MM.1S (cell line): ENCODE measurements around the gene PPIH.
"Not testable (repeated sequence)": the region's sequence is repeated elsewhere in the genome, so short reads cannot be mapped to it uniquely, and the experiment has no call there.

Experiments
- DNase-seq: peaks from one replicate; pipeline ENCODE4 v3.0.0-alpha.2; 2015
- H2AFZ ChIP-seq: fragments of 300-600 bp; sonication (generic); 2 replicates; pipeline ENCODE4 v1.6.0; 2016; ENCODE audit warnings: antibody characterized with exemption, low read length
- H3F3A ChIP-seq: fragments of 300-600 bp; sonication (generic); 2 replicates; pipeline ENCODE4 v1.6.1; 2016; ENCODE audit warnings: mild to moderate bottlenecking, antibody characterized with exemption, low read length, moderate library complexity, mixed read lengths; ENCODE audit not compliant: insufficient read depth
- H3K27ac ChIP-seq: fragments of 300-600 bp; sonication (generic); 2 replicates; pipeline ENCODE4 v1.5.1; 2016; ENCODE audit warnings: mild to moderate bottlenecking, low read length
- H3K27me3 ChIP-seq: fragments of 300-600 bp; sonication (generic); replicated peaks from 2 replicates; pipeline ENCODE4 v1.6.0; 2016; ENCODE audit warnings: low read length; ENCODE audit not compliant: insufficient read depth
- H3K36me3 ChIP-seq: fragments of 300-600 bp; sonication (generic); replicated peaks from 2 replicates; pipeline ENCODE4 v1.6.1; 2016; ENCODE audit warnings: mild to moderate bottlenecking, low read length, mixed read lengths; ENCODE audit not compliant: insufficient read depth
- H3K4me1 ChIP-seq: fragments of 300-600 bp; sonication (generic); 2 replicates; pipeline ENCODE4 v1.6.1; 2016; ENCODE audit warnings: low read length, mixed read lengths
- H3K4me2 ChIP-seq: fragments of 300-600 bp; sonication (generic); 2 replicates; pipeline ENCODE4 v1.6.0; 2016; ENCODE audit warnings: low read depth, low read length
- H3K4me3 ChIP-seq: fragments of 300-600 bp; sonication (generic); 2 replicates; pipeline ENCODE4 v1.5.1; 2016; ENCODE audit warnings: low read length, mixed read lengths
- H3K79me2 ChIP-seq: fragments of 300-600 bp; sonication (generic); 2 replicates; pipeline ENCODE4 v1.6.1; 2016; ENCODE audit warnings: mixed run types, low read length, mixed read lengths
- H3K9ac ChIP-seq: fragments of 300-600 bp; sonication (generic); 2 replicates; pipeline ENCODE4 v1.6.1; 2016; ENCODE audit warnings: low read length, mixed read lengths
- H3K9me2 ChIP-seq: fragments of 300-600 bp; sonication (generic); replicated peaks from 2 replicates; pipeline ENCODE4 v1.6.1; 2016; ENCODE audit warnings: mild to moderate bottlenecking, low read length, mixed read lengths; ENCODE audit not compliant: insufficient read depth
- H3K9me3 ChIP-seq: fragments of 300-600 bp; sonication (generic); replicated peaks from 2 replicates; pipeline ENCODE4 v1.6.1; 2016; ENCODE audit warnings: mild to moderate bottlenecking, low read length, mixed read lengths; ENCODE audit not compliant: insufficient read depth
- H4K20me1 ChIP-seq: fragments of 300-600 bp; sonication (generic); 2 replicates; pipeline ENCODE4 v1.6.1; 2016; ENCODE audit warnings: mild to moderate bottlenecking, low read length, moderate library complexity, mixed read lengths; ENCODE audit not compliant: insufficient read depth
- EZH2 ChIP-seq: fragments of 300-600 bp; sonication (generic); optimal IDR thresholded peaks from 2 replicates; pipeline ENCODE3; 2017; ENCODE audit warnings: low read depth, mild to moderate bottlenecking, antibody characterized with exemption, low read length, mixed read lengths
- EZH2phosphoT487 ChIP-seq: fragments of 300-600 bp; sonication (generic); IDR thresholded peaks from 2 replicates; pipeline ENCODE4 v1.6.1; 2018; ENCODE audit warnings: antibody characterized with exemption, low read length
- TF ChIP-seq, protein P1 (sequence below): fragments of 300-600 bp; sonication (generic); IDR thresholded peaks from 2 replicates; pipeline ENCODE4 v1.5.1; 2016; ENCODE audit warnings: antibody characterized with exemption, low read length, mixed read lengths

The PPIH gene

GRCh38 chr1:42720868-42721267 lies 62.6 kb downstream of the PPIH start:
- Histone ChIP-seq H3K79me2 (no peaks in the 10 kb centered on the region), H4K20me1 (no peaks in the 10 kb centered on the region), H3K4me1 (no peaks in the 10 kb centered on the region), H3K27ac (no peak overlapping the region), H3K4me2 (no peak overlapping the region), H3K9me2 (no peaks in the 10 kb centered on the region), H3K36me3 (no peaks in the 10 kb centered on the region), H3K9ac (no peak overlapping the region), H3K27me3 (no peaks in the 10 kb centered on the region), H3K4me3 (no peak overlapping the region), H3F3A (peaks cover 3% of the 10 kb centered on the region; the same call in 1 of the 2 replicates), H2AFZ (no peak overlapping the region), H3K9me3 (no peaks in the 10 kb centered on the region)
- no peak for DNase-seq
- TF ChIP-seq, protein P1, sequence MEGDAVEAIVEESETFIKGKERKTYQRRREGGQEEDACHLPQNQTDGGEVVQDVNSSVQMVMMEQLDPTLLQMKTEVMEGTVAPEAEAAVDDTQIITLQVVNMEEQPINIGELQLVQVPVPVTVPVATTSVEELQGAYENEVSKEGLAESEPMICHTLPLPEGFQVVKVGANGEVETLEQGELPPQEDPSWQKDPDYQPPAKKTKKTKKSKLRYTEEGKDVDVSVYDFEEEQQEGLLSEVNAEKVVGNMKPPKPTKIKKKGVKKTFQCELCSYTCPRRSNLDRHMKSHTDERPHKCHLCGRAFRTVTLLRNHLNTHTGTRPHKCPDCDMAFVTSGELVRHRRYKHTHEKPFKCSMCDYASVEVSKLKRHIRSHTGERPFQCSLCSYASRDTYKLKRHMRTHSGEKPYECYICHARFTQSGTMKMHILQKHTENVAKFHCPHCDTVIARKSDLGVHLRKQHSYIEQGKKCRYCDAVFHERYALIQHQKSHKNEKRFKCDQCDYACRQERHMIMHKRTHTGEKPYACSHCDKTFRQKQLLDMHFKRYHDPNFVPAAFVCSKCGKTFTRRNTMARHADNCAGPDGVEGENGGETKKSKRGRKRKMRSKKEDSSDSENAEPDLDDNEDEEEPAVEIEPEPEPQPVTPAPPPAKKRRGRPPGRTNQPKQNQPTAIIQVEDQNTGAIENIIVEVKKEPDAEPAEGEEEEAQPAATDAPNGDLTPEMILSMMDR: no peak
- no peak for TF ChIP-seq EZH2phosphoT487

DNA sequence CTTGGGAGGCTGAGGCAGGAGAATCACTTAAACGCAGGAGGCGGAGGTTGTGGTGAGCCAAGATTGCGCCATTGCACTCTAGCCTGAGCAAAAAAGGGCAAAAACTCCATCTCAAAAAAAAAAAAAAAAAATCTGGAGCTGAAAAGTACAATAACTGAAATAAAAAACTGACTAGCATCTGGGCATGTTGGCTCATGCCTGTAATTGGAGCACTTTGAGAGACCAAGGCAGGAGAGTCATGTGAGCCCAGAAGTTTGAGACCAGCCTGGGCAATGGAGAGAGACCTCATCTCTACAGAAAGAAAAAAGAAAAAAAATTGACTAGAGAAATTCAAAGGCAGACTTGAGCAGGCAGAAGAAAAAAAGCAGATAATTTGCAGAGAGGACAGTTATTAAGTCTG lies 63.7 kb downstream of the PPIH start:
- H3K9ac ChIP-seq: no peak overlapping the region
- TF ChIP-seq, protein P1: no peak
- no peak for TF ChIP-seq EZH2
- TF ChIP-seq EZH2phosphoT487: no peak
- DNase-seq: no peak
- H3K9me3 ChIP-seq: no peaks in the 10 kb centered on the region
- H3K79me2 ChIP-seq: no peaks in the 10 kb centered on the region
- H3K4me1 ChIP-seq: no peaks in the 10 kb centered on the region
- H3K27me3 ChIP-seq: no peaks in the 10 kb centered on the region
- H4K20me1 ChIP-seq: no peaks in the 10 kb centered on the region
- H2AFZ ChIP-seq: no peak overlapping the region
- H3F3A ChIP-seq: peaks cover 3% of the 10 kb centered on the region; the same call in 1 of the 2 replicates
- no peaks in the 10 kb centered on the region for H3K36me3 ChIP-seq
- H3K4me2 ChIP-seq: no peak overlapping the region
- H3K4me3 ChIP-seq: no peak overlapping the region
- H3K27ac ChIP-seq: no peak overlapping the region
- H3K9me2 ChIP-seq: no peaks in the 10 kb centered on the region

DNA sequence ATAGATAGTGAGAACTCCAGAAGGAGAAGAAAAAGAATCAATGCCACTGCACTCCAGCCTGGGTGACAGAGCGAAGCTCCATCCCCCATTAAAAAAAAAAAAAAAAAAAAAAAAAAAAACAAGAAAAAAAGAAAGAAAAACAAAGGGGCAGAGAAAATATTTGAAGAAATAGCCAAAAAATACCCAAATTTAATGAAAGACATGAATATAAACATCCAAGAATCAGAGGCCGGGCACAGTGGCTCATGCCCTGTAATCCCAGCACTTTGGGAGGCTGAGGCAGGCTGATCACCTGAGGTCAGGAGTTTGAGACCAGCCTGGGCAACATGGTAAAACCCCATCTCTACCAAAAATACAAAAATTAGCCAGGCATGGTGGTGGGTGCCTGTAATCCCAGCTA lies 64.2 kb downstream of the PPIH start:
- H3F3A ChIP-seq, H3K36me3 ChIP-seq, DNase-seq, H4K20me1 ChIP-seq, H3K4me3 ChIP-seq, H3K4me2 ChIP-seq, H3K4me1 ChIP-seq, H3K27ac ChIP-seq, H3K9me2 ChIP-seq, H3K9me3 ChIP-seq, H3K9ac ChIP-seq, H2AFZ ChIP-seq, H3K79me2 ChIP-seq, H3K27me3 ChIP-seq: not testable (repeated sequence)

DNA sequence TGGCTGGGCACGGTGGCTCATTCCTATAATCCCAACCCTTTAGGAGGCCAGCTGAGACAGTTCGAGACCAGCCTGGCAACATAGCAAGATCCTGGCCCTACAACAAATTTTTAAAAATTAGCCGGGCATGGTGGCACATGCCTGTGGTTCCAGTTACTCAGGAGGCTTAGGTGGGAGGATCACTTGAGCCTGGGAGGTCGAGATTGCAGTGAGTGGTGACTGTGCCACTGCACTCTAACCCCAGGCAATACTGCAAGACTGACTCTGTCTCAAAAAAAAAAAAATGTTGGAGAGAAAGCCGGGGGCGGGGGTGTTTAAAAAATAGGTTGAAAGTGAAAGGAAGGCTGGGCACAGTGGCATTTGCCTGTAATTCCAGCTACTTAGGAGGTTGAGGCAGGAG lies 65.3 kb downstream of the PPIH start:
- Histone ChIP-seq H3K4me1 (no peaks in the 10 kb centered on the region), H3K4me3 (no peak overlapping the region), H3F3A (peaks cover 3% of the 10 kb centered on the region; the same call in 1 of the 2 replicates), H3K4me2 (no peak overlapping the region), H3K79me2 (no peaks in the 10 kb centered on the region), H3K9me3 (no peaks in the 10 kb centered on the region), H3K36me3 (no peaks in the 10 kb centered on the region), H3K9me2 (no peaks in the 10 kb centered on the region), H3K9ac (no peak overlapping the region), H3K27me3 (no peaks in the 10 kb centered on the region), H4K20me1 (no peaks in the 10 kb centered on the region), H3K27ac (no peak overlapping the region), H2AFZ (no peak overlapping the region)
- TF ChIP-seq, protein P1: no peak
- TF ChIP-seq EZH2phosphoT487 (no peak), EZH2 (no peak)
- DNase-seq: no peak

DNA sequence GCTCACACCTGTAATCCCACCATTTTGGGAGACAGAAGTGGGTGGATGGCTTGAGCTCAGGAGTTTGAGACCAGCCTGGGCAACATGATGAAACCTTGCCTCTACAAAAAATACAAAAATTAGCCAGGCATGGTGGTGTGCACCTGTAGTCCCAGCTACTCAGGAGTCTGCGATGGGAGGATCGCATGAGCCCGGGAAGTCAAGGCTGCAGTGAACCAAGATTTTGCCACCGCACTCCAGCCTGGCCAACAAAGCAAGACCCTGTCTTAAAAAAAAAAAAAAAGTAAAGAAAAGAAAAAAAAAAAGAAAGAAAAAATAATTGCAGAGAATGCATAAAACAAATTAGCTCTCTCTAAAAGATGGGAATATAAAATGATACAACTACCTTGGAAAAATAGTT lies 67.6 kb downstream of the PPIH start:
- H3K79me2 ChIP-seq, H3K4me3 ChIP-seq, H3K36me3 ChIP-seq, DNase-seq, H4K20me1 ChIP-seq, H3K27me3 ChIP-seq, H3K9me3 ChIP-seq, H3K9me2 ChIP-seq, H3F3A ChIP-seq, H2AFZ ChIP-seq, H3K9ac ChIP-seq, H3K4me2 ChIP-seq, H3K27ac ChIP-seq, H3K4me1 ChIP-seq: not testable (repeated sequence)
